Activated gamma-delta T cell treated with Interleukin-2 at 50 U/mL for 16 hours (primary cell): ENCODE measurements around the gene SELENOF.
"Not testable (repeated sequence)": the region's sequence is repeated elsewhere in the genome, so short reads cannot be mapped to it uniquely, and the experiment has no call there.

Experiments
- DNase-seq: peaks from one replicate; pipeline ENCODE4 v3.0.0-alpha.2; 2020

SELENOF gene

DNA sequence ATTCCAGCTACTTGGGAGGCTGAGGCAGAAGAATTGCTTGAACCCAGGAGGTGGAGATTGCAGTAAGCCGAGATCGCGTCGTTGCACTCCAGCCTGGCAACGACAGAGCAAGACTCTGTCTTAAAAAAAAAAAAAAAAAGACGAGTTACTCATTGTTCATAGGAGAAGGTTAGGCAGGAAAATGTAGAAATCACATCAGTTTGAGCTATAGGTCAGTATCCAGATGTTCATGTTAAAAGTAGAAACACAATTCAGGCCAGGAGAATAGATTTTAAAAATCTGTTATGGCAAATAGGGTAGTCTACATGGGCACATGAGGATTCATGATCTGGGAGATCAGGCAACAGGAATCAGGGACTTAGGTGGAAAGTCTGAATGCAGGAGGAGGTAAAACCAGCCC lies 57.7 kb downstream of the SELENOF start:
- no peak for DNase-seq

DNA sequence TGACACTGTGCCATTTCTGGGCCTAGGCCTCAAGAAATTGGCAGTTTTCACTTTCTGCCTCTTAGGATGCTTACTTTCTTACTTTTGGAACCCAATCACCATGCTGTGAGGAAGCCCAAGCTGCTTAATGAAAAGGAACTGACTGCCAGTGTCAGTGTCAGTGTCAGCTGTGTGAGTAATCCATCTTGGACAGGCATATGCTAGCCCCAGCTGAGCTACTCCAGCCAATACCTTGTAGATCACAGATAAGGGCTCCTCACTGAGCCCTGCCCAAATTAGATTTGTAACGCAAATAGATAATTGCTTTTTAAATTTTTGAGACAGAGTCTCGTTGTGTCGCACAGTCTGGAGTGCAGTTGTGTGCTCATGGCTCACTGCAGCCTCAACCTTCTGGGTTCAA lies 59.6 kb downstream of the SELENOF start:
- no peak for DNase-seq

DNA sequence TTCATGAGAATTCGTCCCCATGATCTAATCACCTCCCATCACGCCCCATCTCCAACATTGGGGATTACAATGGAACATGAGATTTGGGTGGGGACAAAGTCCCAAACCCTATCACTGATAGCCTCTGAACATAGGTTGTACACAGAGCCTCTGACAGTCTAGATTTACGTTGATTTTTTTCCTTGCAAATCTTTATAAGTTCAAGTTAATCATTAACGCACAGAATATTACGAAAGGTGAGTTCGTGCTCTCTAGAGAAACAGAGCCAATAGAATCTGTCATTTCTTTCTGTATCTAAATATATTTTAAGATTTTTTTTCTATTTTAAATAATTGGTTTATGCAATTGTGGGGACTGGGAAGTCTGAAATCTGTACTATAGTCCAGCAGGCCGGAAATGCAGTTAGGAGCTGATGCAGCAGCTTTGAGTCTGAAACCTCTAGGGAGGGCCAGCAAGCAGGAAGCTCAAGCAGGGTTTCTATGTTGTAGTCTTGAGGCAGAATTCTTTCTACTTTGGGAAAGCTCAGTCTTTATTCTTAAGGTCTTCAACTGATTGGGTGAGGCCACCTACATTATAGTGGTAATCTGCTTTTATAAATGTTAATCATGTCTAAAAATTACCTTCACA lies 61.0 kb downstream of the SELENOF start:
- DNase-seq, result no peak

DNA sequence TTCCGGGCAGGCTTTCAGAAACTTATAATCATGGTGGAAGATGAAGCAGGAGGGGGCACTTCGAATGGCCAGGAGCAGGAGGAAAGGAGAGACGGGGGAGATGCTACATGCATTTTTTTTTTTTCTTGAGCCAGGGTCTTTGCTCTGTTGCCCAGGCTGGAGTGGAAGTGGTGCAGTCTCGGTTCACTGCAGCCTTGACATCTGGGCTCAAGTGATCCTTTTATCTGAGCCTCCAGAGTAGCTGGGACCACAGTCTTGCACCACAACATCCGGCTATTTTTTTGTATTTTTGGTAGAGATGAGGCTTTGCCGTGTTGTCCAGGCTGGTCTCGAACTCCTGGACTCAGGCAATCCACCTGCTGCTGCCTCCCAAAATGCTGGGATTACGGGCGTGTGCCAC lies 61.6 kb downstream of the SELENOF start:
- DNase-seq, result no peak

DNA sequence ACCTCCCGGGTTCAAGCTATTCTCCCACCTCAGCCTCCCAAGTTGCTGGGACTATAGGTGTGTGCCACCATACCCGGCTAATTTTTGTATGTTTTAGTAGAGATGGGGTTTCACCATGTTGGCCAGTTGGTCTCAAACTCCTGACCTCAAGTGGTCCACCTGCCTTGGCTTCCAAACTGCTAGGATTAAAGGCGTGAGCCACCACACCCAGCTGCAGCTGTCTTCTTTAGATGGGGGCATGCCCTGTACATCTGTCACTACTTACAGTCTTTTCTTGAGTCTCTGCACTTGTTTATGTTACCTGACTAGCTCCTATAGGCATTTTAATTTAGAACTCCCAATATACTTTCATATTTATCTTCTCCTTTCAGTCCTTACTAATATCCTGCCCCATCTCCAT lies 64.2 kb downstream of the SELENOF start:
- no peak for DNase-seq

DNA sequence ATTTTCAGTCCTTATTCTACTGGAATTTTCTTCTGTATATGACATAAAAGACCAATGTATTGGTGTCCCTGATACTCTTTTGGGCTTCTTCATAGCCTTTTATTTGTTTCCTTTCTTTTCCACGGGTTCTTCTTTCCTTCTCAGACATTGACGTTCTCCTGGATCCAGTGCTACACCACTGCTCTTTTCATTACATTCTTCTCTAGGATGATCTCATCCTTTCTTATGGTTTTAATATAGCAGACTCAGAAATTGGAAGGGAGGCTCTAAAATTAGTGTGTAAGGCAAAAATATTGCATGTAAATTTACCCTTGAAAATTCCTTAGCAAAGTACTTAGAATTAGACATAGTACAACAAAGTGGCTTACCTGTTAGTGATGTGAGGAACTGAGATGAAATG lies 65.3 kb downstream of the SELENOF start:
- no peak for DNase-seq

DNA sequence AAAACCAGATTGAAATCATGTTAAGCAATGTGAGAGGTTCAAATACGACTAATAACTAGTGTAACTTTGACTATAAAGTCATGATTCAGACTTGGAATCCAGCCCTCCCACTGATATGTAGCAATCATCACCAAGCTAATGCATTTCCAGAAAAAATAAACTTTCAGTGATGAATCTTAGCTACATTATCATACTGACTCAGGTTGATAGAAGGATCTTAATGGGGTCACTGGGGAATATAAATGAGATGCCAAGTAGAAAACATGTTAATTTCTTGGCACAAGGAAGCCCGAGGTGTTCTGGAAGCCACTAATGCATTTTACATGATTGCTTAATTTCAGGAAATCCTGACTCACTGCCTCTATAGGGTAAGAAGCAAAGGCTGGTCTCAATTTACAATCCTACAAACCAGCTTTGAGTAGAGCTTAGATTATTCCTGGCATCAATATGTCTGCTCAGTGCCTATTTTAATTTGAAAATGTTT lies 67.7 kb downstream of the SELENOF start:
- no peak for DNase-seq

DNA sequence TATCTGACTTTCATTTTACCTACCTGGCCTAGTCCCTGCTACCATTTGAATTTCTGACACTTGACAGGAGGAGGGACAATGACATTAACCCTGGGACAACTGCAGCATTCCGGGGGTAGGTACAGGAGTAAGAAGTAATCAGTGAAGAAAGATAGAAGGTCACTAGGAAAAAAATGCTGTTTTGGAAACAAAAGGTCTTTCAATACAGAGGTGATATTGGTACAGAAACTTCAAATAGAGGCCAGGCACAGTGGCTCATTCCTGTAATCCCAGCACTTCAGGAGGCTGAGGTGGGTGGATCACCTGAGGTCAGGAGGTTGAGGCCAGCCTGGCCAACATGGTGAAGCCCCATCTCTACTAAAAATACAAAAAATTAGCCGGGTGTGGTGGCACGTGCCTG lies 68.4 kb downstream of the SELENOF start:
- no peak for DNase-seq

DNA sequence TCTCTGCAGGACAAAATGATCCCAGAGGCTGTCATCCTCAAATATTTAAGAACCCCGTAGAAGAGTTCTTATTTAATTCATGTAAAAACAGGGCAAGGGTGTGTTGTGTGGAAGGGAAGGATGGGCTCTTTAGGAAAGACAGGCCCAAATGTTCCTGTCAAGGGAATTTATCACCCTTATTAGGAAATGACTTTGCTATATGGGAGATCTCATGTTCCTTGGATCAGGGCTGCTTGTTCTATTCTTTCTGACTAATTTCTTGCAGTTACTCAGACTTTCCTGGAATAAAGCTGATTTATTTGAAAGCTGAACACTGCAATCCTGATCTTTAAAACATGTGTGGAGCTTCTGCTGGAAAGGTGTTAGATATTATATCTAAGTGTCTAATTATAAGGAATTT lies 72.8 kb downstream of the SELENOF start:
- no peak for DNase-seq

DNA sequence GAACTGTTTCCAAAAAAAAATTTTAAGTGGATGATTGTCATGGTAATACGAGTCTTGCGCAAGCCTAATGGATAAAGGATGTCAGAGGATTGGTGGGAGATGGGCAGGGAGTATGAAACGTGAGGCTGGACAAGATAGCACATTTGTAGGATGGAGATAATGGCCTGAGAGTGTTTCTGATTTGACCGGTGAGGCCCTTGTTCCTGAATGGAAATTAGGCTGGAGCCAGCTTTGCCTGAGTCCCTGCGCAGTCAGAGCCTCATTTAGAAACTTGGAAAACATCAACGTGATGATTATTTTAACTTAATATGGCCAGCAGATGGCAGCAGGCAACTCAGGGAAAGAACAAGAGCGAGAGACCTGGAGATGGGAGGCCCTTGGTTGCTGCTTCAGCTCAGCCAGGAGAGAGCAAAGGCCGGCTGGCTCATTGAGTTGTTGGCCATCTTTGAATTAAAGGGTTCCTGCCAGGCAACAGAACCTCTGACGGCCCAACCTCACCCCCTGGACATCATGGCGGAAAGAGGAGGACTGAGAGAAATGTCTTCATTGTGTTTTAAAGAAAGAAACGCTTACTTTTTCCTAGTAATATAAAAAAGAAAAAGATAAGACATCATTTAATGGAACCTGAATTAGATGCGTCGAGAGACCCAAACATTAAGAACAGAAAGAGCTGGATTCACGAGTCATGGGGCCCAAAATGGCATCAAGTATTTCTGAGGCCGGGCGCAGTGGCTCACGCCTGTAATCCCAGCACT lies 80.3 kb downstream of the SELENOF start:
- peak; percentile 47 for DNase-seq

DNA sequence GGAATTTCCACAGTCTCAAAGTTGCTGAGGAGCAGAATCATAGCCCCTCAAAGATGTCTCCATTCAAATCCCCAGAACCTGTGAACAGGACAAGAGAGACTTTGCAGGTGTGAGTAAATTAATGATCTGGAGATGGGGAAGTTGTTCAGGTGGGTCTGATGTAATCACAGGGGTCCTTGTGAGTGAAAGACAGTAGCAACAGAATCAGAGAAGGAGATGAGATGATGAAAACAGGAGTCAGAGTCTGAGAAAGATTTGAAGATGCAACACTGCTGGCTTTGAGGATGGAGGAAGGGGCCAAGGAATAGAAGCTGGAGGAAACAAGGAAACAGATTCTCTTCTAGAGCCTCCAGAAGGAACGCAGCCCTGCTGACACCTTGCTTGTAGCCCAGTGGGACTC lies 81.5 kb downstream of the SELENOF start:
- DNase-seq, result no peak

DNA sequence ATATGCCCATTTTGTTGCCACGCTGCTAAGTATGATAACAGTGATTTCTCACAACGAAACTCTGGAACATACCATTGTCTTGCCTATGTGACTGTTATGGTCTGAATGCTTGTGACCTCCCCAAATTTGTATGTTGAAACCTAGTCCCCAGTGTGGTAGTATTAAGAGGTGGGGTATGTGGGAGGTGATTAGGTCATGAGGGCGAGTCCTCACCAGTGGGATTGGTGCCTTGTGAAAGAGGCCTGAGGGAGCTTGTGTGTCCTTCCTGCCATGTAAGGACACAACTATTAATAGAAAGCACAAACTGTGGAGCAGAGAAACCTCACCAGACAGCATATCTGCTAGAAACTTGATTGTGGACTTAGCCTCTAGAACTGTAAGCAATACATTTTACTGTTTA lies 84.6 kb downstream of the SELENOF start:
- DNase-seq, result no peak

DNA sequence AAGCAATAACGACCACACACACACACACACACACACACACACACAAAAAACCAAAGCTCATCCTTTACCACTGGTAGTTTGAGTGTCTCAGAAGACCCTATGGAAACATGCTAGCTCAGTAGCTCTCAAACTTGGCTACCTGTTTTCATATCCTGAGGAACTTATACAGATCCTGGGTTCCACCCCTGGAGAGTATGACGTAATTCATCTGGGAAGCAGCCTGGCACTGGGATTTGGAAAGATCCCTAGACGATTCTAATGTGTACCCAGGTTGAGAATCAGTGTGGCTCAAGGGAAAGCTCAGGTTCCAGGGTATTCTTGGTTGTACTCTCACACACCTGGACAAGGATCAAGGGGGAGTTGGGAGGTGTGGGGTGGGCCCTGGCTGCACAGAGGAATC lies 85.9 kb downstream of the SELENOF start:
- no peak for DNase-seq

DNA sequence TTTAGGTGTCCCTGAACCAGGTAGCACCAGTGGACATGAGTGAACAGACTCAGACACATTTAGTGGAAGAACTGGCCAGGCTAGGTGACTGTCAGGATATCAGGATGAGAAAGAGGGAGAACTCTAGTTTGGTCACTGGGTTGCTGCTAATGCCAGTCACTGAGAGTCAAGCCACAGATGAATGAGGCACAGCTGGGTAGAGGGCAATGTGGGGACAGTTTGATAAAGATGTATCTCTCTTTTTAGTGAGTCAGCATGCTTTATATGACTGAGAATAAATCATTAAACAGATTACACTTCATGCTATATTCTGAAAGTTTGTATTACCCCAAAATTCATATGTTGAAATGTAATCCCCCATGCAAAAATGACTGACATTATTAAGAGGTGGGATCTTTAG lies 87.1 kb downstream of the SELENOF start:
- DNase-seq, result no peak

DNA sequence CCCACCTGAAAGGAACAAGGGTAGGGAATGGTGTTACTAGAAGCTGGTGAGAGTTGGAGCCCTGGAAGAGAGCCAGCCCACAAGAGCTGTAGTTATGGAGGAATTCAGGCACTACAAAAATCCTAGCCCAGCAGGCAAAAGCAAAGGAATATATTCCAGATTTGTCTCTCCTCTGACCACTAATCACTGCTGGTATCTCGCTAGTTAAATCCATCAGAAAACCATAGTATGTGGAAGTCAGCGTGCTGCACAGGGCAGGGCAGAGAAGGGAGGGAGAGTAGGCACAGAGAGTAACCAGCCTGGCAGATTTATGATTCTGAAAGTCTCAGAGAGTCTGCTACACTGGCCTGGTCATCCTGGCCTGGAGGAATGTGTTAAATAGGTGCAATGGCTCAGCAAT lies 88.6 kb downstream of the SELENOF start:
- no peak for DNase-seq

DNA sequence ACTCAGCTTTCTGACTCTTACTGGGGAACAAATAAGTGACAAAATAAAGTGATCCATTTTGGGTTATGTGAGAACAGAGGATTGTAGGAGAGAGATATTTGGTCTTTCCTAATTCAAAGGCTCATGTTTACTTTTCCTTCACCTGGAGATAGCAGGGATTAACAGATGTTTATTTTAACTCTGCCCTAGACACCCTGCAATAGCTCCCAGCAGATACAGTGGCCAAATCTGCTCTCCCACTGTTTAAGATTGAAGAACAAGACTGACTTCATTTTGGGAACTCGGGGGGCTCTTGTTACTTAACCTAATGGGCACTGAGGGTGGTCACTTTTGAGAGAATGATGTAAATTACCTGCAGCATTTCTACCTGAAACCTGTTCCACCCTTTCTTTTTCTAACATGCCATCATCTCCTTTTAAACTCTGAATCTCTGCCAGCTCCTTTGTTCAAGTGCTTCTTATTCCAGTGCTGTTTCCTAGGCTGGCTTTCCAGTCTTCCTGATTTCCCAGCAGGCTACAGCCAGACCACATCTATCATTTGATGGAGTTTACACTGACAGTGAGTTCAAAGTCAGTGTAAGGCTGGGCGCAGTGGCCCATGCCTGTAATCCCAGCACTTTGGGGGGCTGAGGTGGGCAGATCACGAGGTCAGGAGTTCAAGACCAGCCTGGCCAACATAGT lies 90.0 kb downstream of the SELENOF start:
- DNase-seq, result no peak

DNA sequence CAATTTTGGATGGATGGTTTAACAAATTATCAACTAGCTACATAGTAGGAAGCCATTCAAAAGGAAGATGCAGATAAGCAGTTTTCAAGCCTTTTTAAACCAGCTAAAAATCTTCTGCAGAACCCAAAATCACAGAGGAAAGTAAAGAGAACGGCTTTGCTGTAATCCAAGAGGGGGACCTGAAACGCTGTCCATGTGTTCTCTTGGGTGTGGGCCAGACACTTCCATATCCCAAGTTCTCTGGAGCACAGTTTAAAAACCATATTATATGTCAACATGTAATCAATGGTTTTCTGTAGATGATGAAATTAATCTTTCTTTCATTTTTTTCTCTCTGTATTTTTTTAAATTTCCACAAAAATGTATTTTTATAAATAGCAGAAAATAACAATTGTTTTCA lies 90.5 kb downstream of the SELENOF start:
- DNase-seq, result no peak

DNA sequence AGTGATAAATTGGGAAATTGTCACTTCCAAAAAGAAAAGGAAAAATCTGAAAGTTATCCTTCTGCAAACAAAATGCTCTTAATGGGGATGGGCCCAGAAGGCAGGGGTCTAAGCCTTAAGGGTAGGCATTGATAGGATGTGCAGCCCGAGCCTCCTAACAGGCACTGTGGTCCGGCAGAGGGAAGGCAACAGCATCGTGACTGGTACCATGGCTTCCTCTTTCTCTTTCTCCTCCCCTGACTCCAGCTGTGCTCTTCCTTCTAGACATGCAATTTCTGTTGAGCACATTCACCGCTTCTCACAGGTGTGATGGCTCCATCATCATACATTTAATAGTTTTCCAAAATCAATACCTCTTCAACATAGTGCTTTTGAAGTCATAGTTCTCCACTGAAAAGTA lies 91.5 kb downstream of the SELENOF start:
- DNase-seq, result no peak

DNA sequence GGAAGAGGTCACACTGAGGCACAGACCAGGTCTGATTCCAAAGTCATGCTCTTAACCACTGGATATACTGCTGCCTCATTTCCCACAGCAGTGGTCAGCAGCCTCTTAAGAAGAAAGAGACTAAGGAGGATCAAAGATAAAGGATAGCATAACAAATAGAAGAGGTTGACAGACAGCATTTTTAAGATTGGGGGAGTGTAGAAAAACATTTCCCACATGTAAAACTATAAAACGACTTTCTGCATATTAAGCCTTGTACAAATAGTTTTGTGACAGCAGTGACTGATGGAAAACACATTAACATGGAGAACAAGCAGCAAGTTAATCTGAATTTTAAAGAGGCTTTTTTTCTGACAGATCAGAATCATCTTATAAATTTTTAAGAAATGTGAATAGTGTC lies 92.0 kb downstream of the SELENOF start:
- DNase-seq, result no peak

DNA sequence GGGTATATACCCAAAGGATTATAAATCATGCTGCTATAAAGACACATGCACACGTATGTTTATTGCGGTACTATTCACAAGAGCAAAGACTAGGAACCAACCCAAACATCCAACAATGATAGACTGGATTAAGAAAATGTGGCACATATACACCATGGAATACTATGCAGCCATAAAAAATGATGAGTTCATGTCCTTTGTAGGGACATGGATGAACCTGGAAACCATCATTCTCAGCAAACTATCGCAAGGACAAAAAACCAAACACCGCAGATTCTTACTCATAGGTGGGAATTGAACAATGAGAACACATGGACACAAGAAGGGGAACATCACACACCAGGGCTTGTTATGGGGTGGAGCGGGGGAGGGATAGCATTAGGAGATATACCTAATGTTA lies 94.0 kb downstream of the SELENOF start:
- not testable (repeated sequence) for DNase-seq

DNA sequence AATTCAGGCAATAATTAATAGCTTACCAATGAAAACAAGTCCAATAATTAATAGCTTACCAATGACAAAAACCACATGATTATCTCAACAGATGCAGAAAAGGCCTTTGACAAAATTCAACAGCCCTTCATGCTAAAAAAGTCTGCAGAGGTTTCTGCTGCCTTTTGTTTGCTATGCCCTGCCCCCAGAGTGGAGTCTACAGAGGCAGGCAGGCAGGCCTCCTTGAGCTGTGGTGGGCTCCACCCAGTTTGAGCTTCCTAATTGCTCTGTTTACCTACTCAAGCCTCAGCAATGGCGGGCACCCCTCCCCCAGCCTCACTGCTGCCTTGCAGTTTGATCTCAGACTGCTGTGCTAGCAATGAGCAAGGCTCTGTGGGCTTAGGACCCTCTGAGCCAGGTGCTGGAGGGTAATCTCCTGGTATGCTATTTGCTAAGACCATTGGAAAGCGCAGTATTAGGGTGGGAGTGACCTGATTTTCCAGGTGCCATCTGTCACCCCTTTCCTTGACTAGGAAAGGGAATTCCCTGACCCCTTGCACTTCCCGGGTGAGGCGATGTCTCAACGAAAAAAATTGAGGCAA lies 96.6 kb downstream of the SELENOF start:
- not testable (repeated sequence) for DNase-seq

DNA sequence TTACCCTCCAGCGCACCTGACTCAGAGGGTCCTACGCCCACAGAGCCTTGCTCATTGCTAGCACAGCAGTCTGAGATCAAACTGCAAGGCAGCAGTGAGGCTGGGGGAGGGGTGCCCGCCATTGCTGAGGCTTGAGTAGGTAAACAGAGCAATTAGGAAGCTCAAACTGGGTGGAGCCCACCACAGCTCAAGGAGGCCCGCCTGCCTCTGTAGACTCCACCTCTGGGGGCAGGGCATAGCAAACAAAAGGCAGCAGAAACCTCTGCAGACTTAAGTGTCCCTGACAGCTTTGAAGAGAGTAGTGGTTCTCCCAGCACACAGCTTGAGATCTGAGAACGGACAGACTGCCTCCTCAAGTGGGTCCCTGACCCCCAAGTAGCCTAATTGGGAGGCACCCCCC lies 99.8 kb downstream of the SELENOF start:
- DNase-seq, result not testable (repeated sequence)
